ENCODE results near the gene NME9.

- TF ChIP-seq CTCF (IDR thresholded peaks at IDR 0.05) (no peak), POLR2AphosphoS5 (IDR thresholded peaks at IDR 0.05) (no peak), POLR2A (IDR thresholded peaks at IDR 0.05) (no peak), EP300 (IDR thresholded peaks at IDR 0.05) (no peak)
These were observed 40.4 kb downstream of the NME9 start for GRCh38 chr3:138289260-138289659.
